GM18499 (cell line): ENCODE data around the gene TCF23.
"Not testable (repeated sequence)": the region's sequence is repeated elsewhere in the genome, so short reads cannot be mapped to it uniquely, and the experiment has no call there.

Source experiments
- ATAC-seq: cut with Tn5 transposase; IDR thresholded peaks from one replicate; pipeline ENCODE4 v1.9.1; 2021; ENCODE audit warnings: moderate number of reproducible peaks; ENCODE audit not compliant: insufficient read depth, unreplicated experiment

Gene TCF23

DNA sequence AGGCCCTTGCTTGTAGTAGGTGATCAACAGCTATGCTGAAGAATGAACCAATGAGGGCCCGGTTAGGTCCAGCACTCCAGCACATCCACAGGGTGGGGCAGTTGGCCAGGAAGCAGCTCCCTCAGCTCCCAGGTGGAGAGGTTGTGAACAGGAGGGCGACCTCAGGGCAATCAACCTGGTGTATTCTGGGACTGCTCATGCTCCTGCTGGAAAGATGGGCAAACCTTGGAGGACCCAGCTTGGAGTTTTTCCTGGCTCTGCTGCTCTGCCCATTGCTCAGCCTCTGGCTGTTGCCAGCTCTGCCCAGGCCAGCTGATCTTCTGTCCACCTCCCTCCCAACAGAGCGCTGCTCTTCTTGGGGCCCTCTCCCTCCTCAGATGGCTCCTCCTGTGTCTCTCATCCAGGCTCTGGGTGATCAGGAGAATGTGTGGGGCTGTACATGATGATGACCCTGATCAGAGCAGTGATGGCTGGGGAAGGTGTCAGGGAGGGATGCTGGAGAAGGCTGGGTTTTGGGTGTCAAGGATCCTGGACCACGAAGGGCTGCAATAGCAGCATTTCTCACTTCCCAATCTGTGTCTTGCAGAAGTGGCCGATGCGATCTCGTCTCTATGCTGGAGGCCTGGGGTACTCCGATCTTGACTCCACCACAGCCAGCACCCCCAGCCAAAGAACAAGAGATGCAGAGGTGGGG, 3.4 kb downstream of the TCF23 start:
- ATAC-seq, result no peak

DNA sequence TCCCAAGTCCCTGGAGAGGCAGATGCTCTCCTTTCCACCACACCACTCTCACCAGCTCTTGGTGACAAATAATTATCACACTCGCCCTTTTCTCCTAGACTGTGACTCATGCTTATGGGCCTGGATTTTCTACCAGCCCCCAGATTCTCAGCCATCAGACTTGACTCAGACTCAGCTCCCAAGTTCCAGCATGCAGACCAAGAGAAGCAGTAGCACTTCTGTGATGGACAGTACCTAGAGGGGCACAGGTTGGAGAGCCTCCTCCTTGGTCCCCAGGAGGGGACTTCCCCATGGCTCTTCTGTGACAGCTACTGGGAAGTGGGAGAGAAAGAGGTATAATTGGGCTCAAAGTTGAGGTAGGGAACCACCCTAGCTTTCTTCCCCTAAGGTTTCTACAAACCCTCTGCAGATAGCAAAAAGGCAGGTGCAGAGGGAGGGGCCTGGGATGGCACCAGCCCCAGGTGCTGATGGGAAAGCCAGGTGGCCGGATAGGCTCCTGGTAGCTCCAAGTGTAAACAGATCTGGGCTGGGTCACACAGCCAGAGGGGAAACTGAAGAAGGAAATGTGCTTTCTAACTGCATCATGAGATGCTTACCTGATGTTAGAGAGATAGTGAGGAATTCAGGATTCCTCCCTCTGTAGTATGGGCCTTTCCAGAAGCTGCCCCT, 4.1 kb downstream of the TCF23 start:
- no peak for ATAC-seq

DNA sequence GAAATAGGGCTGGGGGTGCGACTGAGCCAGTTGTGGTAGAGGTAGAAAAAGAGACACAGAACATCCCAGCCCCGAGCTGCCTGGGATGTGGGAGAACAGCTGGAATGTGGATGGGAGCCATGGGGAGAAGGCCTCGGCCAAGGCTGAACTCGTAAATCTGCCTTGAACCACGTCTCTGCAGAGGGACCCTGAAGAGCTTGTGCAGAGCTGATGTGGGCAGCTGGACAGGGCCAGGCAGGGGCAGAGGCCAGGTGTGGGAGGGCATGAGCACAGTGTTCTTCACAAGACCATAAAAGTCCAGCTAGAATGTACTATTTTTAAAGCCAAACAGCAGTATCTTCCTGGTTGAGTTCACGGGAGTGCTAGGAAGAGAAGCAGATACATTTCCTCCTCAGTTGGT, 5.7 kb downstream of the TCF23 start:
- ATAC-seq, result no peak

DNA sequence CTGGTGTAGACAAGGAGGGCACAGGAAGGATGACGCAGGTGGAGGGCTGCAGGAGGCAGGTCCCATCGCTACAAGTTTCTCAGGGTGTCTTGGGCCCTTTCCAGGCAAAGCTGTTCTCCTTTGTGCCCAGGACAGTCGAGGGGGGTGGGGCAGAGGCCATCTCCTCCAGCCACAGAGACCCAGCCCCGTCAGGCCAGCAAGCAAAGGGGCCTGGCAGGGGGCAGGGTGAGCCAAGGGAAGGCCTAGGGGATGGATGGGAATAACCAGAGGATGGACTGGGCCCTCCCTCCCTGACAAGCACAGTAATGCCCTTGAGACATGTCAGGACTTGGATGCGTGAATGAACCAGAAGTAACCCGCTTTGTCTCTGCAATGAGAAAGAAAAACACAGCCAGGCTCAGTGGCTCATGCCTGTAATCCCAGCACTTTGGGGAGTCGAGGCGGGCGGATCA, 6.3 kb downstream of the TCF23 start:
- no peak for ATAC-seq

DNA sequence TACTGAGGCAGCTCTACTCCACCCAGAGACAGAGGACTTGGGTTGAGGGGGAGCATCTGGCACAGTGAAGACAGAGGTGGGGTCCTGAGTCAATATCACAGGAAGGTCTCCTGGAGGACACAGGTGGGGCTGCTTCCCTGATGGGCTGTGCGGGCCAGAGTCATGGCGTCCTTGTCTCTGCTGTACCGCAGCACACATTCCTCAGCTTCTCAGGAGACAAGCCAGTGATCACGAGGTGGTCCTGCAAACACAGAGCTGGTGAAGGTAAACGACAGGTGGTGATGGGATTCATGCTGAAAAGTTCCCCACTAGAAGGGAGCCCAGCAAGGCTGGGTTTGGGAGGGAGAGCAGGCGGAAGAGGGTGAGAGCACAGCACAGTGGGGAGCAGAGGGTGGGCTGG, 9.7 kb downstream of the TCF23 start:
- no peak for ATAC-seq

DNA sequence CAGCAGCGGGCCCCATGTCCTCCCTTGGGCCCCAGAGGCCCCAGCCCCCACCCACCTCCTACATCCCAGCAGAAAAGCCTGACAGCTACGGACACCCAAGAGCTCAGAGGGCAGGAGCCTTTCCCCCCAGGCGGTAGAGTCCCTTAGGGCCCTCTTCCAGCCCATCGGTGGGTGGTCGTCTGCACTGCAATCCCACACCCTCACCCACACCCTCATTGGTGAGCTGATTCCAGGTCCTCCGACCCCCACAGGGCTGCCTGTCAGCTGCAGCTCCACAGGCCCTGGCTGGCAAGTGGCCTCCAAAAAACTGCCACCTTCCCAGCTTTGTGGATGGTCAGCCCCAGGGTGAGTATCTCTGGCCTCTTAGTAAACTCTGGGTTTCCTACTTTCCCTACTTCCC, 10.5 kb downstream of the TCF23 start:
- no peak for ATAC-seq

DNA sequence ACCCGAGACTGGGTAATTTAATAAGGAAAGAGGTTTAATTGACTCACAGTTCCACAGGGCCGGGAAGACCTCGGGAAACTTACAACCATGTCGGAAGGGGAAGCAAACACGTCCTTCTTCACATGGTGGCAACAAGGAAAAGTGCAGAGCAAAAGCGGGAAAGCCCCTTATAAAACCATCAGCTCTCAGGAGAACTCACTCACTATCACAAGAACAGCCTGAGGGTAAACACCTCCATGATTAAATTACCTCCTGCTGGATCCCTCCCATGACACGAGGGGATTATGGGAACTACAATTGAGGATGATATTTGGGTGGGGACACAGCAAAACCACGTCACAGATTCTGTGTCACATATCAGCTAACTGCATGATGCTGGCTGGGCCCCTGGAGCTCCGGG, 11.4 kb downstream of the TCF23 start:
- ATAC-seq, result no peak

DNA sequence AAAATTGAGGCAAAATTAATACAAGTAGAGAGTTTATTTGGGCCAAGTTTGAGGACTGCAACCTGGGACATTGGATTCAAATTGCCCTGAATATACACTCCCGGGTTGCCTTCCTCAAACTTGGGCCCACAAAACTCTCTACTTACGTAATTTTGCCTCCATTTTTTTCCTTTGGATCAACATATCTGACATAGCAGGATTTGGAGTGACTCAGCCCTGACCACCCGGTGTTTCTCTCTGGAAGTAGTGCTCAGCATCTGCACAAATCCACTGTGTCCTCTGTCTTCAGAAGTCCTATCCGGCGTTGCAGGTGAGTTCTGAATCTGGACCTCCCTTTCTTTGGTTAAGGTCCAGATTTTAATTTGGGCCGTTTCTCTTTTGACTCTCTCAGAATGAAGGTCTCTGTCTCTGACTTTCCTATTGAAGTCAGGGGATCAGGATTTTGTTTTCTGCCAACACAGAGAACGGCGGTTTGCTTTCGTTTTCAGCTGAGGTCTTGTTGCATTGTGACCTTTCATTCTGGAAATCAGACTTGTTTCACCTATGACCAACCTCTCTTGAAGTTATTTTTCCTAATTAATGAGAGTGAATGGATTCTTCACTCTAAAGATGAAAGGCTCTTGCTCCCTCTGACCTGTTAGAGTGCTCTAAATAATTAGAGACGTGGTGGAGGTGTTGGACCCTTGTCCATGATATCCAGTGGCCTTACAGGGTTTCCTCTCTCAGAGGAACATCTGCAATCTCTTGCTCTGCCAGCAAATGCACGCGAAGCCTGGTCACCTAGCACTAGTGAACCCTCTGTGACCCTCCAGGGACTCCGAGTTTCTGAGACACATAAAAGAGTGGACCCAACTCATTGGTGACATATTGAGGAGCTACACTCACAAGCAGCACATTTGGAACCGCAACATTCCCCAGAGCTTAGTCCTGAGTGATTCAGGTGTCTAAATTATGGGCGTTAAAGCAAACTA, 13.6 kb downstream of the TCF23 start:
- ATAC-seq, result no peak

DNA sequence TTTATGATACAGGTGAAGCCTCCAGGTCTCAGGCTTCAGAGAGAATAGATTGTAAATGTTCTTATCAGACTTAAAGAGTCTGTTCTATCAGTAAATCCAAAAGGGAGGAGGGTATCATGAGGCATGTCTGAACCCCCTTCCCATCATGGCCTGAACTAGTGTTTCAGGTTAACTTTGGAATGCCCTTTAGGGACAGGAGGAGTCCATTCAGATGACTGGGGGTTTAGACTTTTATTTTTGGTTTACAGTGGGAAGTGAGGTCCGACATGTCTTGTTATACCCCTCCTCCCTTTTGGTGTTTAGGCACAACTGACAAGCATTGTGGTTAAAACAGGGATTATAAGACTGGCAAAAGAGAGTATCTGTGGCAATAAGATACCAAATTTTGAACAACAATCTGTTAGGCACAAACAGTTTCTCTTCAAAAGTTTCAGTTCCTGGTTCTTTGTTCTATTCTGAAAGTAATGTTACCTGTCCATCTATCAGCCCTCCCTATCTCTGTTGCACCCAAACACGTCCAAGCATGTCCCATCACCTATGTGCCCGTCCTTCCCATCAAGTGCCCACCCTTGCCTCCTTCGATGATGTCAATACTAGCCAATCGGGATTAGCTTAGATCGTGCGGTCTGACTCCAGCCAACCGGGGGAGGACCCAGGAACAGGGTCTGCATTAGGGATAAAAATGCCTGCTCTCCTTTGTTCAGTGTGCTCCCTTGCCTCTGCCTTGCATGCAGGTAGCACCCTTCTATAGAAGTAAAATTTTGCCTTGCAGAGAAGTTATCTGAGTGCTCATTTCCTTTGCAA, 16.4 kb downstream of the TCF23 start:
- no peak for ATAC-seq

DNA sequence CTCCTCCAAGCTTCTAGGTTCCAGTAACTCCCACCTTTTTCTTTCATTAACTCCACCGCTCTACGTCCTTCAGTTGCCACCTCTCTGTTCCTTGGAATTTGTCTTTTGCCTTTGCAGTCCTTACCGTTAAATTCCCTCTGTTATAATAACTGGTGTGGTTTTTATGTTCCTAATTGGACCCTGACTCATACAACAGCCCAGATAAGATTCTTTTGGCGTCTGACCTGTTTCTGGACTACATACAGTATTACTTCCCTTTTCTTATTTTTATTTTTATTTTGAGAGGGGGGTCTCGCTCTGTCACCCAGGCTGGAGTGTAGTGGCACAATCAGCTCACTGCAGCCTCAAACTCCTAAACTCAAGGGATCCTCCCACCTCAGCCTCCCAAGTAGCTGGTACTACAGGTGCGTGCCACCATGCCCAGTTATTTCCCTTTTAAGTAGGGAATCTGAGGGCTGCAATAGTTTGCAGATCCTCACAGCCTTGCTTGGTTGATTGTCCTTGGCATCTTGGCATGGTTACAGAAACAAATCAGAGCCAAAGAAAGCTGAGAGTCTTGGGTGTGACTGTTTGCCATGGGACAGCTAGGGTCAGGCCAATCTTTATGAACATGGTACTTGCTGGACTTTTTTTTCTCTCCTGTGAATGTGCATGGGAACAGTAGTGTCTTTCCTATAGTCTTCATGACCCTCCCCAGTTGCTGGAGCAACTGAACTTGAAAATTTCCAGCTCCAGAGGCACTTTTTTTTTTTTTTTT, 22.0 kb downstream of the TCF23 start:
- ATAC-seq, result no peak

DNA sequence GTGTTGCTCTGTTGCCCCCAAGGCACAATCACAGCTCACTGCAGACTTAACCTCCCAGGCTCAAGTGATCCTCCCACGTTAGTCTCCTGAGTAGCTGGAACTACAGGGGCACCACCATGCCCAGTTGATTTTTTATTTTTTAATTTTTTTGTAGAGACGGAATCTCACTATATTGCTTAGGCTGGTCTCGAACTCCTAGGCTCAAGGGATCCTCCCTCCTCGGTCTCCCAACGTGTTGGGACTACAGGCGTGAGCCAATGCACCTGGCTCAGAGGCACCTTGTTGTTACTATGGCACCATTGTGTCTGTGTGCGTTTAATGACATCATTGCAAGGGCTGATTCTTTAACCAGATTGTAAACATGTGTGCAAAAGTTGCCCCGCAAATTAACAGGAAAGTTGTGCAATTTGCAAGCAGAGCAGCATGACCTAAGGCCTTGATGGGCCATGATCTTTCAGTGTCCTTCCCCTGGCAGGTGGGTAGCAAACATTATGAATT, 22.6 kb downstream of the TCF23 start:
- ATAC-seq, result no peak

DNA sequence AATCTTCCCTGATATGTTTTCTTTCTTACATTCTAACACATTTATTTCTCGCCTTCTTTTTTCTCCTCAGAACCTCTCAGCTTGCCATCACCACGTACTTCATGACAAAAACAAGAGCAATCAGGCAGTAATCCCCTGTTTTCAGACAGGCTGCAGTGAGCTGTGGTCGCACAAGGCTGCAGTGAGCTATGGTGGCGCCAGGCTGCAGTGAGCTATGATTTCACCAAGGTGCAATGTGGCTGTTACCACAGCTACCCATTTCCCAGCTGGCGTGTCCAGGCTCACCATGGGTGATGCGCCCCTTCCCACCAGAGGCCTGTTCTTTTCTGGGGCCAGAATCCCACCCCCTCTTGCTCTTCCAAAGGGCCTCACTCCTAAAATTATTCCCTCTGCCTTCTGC, 25.8 kb downstream of the TCF23 start:
- ATAC-seq, result no peak

DNA sequence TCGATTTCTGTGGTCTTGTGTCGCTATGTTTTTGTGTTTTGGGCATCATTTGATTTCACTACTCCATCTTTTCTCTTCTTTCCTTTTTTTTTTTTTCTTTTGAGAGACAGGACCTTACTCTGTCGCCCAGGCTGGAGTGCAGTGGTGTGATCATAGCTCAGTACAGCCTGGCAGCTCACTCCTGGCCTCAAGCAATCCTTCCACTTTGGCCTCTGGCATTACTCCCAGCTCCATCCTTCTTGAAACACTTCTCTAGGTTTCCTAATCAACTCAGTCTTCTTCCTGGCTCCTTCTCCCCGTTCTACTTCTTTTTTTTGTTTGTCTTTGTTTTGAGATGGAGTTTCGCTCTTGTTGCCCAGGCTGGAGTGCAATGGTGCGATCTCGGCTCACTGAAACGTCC, 26.5 kb downstream of the TCF23 start:
- ATAC-seq, result no peak

DNA sequence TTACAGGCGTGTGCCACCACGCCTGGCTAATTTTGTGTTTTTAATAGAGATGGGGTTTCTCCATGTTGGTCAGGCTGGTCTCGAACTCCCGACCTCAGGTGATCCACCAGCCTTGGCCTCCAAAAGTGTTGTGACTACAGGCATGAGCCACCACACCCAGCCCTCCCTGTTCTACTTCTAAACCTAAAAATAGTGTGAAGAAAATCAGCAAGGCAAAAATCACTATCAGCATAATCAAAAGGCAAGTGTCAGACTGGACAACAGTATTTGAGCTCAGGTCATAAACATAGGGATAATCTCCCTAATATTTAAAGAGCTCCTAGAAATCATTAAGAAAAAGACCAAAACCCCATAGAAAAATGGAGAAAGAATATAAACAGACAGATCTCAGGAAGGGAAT, 27.0 kb downstream of the TCF23 start:
- not testable (repeated sequence) for ATAC-seq

DNA sequence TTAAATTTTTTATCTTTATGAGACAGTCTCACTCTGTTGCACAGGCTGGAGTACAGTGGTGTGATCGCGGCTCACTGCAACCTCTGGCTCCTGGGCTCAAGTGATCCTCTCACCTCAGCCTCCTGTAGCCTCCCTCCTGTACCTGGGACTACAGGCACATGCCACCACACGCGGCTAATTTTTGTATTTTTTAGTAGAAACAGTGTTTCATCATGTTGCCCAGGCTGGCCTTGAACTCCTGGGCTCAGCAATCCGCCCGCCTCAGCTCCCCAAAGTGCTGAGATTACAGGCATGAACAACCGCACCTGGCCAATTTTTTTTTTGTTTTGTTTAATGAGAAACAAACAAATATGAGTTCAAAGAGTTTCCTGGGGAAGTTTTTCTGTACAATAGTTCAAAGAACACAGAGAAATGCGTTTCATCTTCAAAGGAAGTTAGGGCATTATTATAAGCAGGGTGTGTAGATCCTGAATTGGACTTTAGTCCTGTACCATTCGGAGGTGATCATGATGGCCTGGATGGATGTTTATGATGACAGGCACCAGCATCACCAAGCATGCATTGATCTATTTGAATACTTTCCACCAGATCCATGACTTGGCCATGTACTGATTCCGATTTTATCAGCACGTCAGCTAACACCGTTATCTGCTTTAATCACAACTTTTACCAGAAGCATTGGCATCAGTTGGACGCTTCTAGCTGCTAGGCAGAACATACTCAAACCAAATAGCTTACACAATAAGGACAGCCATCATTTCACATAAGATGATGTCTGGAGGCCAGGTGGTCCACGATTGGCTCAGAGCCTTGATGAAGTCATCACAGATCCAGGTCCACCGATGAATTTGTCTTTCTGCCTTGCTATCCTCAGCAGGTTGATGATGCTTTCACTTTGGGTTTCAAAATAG, 28.9 kb downstream of the TCF23 start:
- no peak for ATAC-seq

DNA sequence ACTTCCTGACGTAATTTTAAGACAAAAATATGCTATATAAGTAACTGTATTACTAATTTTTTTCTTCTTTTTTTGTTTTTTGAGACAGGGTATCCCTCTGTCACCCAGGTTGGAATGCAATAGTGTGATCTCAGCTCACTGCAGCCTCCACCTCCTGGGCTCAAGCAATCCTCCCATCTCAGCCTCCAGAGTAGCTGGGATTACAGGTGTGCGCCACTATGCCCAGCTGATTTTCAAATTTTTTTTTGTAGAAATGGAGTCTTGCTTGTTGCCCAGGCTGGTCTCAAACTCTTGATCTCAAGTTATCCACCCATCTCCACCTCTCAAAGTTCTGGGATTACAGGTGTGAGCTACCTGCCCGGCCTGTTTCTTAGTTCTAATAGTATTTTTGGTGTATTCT, 29.7 kb downstream of the TCF23 start:
- no peak for ATAC-seq

DNA sequence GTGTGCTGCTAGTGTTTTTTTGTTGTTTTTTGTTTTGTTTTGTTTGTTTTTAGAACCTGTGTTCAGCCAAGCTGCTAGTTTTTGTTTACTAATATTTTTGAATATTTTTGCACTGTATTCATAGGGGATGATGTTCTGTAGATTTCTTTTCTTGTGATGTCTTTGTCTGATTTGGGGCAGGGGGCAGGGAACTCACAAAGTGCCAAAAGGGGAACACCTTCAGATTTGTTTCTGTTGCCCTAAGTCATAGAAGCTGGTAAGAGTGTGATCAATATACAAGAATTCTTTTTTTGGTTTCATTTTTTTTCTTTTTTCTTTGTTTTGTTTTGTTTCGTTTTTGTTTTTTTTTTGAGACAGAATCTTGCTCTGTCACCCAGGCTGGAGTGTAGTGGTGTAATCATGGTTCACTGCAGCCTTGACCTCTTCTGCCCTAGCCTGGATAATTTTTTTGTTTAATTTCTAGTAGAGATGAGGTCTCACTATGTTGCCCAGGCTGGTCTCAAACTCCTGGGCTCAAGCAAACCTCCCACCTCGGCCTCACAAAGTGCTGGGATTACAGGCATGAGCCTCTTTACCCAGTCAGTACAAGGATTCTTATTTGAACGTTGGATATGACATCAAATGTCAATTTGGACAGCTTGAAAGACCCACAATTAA, 30.7 kb downstream of the TCF23 start:
- ATAC-seq, result no peak

DNA sequence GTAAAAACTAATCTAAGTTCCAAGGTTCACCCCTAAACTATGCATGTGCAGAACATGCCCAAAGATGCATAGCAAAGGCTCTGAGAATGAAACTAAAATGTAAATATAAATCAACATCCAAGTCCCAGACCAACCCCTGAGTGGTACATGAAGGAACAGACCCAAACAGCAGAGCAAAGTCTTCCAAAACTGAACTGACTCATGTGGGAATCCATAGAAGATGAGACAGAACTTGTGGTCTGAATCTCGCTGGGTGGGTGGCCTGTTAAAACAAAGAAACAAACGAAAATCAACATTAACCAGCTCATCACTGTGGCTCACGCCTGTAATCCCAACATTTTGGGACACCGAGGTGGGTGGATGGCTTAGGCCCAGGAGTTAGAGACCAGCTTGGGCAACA, 33.5 kb downstream of the TCF23 start:
- no peak for ATAC-seq
